Hepatocyte (in vitro differentiated cells): Measurements from ENCODE around the gene KLK8. TPM values are rescaled to one million over a fixed set of nuclear protein-coding genes. Genes with fewer than 3 reads are reported as not detected.

ENCODE experiments used
- DNase-seq: peaks from one replicate; pipeline ENCODE4 v3.0.0-alpha.2; 2016; ENCODE audit warnings: low spot score
- H2AFZ ChIP-seq: fragments of 200-600 bp; sonication (generic); 2 replicates; pipeline ENCODE4 v1.6.0; 2016; ENCODE audit warnings: antibody characterized with exemption, mild to moderate bottlenecking
- H3K27ac ChIP-seq: fragments of 200-600 bp; sonication (generic); 2 replicates; pipeline ENCODE4 v1.5.1; 2016; ENCODE audit warnings: mild to moderate bottlenecking
- H3K27me3 ChIP-seq: fragments of 200-600 bp; sonication (generic); 2 replicates; pipeline ENCODE4 v1.6.1; 2016
- H3K36me3 ChIP-seq: fragments of 200-600 bp; sonication (generic); replicated peaks from 2 replicates; pipeline ENCODE4 v1.5.1; 2016; ENCODE audit warnings: low read depth; ENCODE audit not compliant: insufficient read depth
- H3K4me1 ChIP-seq: fragments of 200-600 bp; sonication (generic); 2 replicates; pipeline ENCODE4 v1.5.1; 2016; ENCODE audit warnings: mild to moderate bottlenecking, moderate library complexity; ENCODE audit not compliant: insufficient read depth
- H3K4me2 ChIP-seq: fragments of 200-600 bp; sonication (generic); 2 replicates; pipeline ENCODE4 v1.6.0; 2016
- H3K4me3 ChIP-seq: fragments of 200-600 bp; sonication (generic); 2 replicates; pipeline ENCODE4 v1.5.1; 2016; ENCODE audit warnings: mild to moderate bottlenecking
- H3K79me2 ChIP-seq: fragments of 200-600 bp; sonication (generic); 2 replicates; pipeline ENCODE4 v1.6.0; 2017; ENCODE audit warnings: mild to moderate bottlenecking
- H3K9me2 ChIP-seq: fragments of 200-600 bp; sonication (generic); replicated peaks from 2 replicates; pipeline ENCODE4 v1.6.0; 2017; ENCODE audit warnings: mild to moderate bottlenecking; ENCODE audit not compliant: insufficient read depth
- H3K9me3 ChIP-seq: fragments of 200-600 bp; sonication (generic); 2 replicates; pipeline ENCODE4 v1.5.1; 2016; ENCODE audit warnings: low read depth, mild to moderate bottlenecking
- H4K20me1 ChIP-seq: fragments of 200-600 bp; sonication (generic); 2 replicates; pipeline ENCODE4 v1.6.0; 2016; ENCODE audit warnings: mild to moderate bottlenecking; ENCODE audit not compliant: insufficient read depth, poor library complexity, severe bottlenecking
- CTCF ChIP-seq: fragments of 200-600 bp; sonication (generic); IDR thresholded peaks from 2 replicates; pipeline ENCODE4 v1.5.1; 2016; ENCODE audit warnings: antibody characterized with exemption, mild to moderate bottlenecking; ENCODE audit not compliant: poor library complexity
- EZH2 ChIP-seq: fragments of 200-600 bp; sonication (generic); IDR thresholded peaks from 2 replicates; pipeline ENCODE4 v1.6.1; 2016; ENCODE audit warnings: antibody characterized with exemption, mild to moderate bottlenecking, borderline replicate concordance
- EZH2phosphoT487 ChIP-seq: fragments of 200-600 bp; sonication (generic); IDR thresholded peaks from one replicate; pipeline ENCODE4 v1.6.1; 2018; ENCODE audit warnings: antibody characterized with exemption, mild to moderate bottlenecking, low read depth, moderate library complexity; ENCODE audit not compliant: unreplicated experiment, severe bottlenecking
- WGBS: methylation state at CpG from one replicate; pipeline ENCODE4 v1.1.6; 2016; ENCODE audit warnings: low lambda C conversion rate; ENCODE audit errors: missing lambda C conversion rate; 5-methylcytosine and 5-hydroxymethylcytosine counted together
- polyA plus RNA-seq: library from polyadenylated mRNA; unstranded; fragments of >200 nt; fragmentation: Nextera tagmentation; extraction: Ambion mirVana; gene quantifications from 2 replicates; pipeline ENCODE4 v1.2.1, GENCODE V29; 2016
- total RNA-seq: library from RNA; depleted of rRNA; stranded (reverse); fragments of >200 nt; gene quantifications from 2 replicates; pipeline ENCODE4 v1.2.3, GENCODE V29; 2014

KLK8 gene
- total and polyA plus RNA-seq, 2 experiments from 2014 or later, result 0.87 to 5.4 TPM

DNA sequence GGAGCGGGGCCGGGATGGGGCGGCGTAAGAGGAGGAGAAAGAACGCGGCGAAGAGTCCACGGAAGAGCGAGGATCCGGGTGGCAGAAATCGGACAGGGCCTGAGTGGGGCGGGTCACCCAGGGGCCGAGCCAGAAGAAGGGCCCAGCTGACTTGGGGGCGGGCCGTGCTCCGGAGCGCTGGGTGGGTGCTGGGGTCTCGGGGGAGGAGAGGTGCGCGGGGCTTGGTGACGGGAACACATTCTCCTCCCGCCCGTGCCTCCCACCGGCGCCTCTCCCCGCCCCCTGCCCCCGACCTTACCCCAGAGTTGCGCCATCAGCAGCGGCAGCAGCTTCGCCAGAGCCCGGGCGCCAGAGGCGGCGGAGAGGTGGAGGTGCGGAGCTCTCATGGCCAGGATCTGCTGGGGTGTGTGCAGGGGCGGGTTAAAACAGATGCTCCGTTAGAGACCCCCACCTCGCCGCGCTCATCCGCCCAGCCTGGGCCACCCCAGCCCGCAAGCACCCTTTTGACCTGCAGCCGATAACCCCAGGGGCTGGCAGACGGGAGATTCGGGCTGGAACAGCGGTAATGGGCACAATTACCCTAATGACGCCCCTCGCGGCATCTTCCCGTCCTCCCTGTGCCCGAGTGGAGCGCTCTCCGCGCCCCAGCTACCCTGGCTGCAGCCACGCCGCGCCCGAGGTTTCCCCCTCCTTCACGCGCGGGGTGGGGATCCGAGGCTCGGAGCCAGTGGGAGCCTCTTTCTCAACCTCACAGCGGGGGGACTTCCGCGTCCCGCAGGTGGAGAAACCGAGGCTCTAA lies 17.5 kb upstream of the KLK8 start:
- Histone ChIP-seq H3K4me3 (no peak overlapping the region), H4K20me1 (no peaks in the 10 kb centered on the region), H3K36me3 (no peaks in the 10 kb centered on the region), H3K9me3 (no peaks in the 10 kb centered on the region), H2AFZ (no peak overlapping the region), H3K4me1 (peaks cover 8% of the 10 kb centered on the region), H3K9me2 (no peaks in the 10 kb centered on the region), H3K4me2 (peak overlapping the region; percentile 80), H3K27me3 (peaks cover 45% of the 10 kb centered on the region), H3K79me2 (no peaks in the 10 kb centered on the region), H3K27ac (no peak overlapping the region)
- peak; percentile 38 for DNase-seq
- 3% methylated on average over 18 of the region's 68 CpGs for WGBS
- no peak for TF ChIP-seq EZH2phosphoT487
- TF ChIP-seq EZH2, result peak; percentile 68
- no peak for TF ChIP-seq CTCF

GRCh38 chr19:51016798-51017683 lies 15.6 kb upstream of the KLK8 start:
- H3K79me2 ChIP-seq, result no peaks in the 10 kb centered on the region
- peaks cover 8% of the 10 kb centered on the region for H3K4me1 ChIP-seq
- H3K36me3 ChIP-seq, result no peaks in the 10 kb centered on the region
- H3K27me3 ChIP-seq, result peaks cover 52% of the 10 kb centered on the region
- no peaks in the 10 kb centered on the region for H3K9me3 ChIP-seq
- H3K9me2 ChIP-seq, result no peaks in the 10 kb centered on the region
- no peak overlapping the region for H3K27ac ChIP-seq
- peak overlapping the region; percentile 14 for H2AFZ ChIP-seq
- TF ChIP-seq EZH2, result peak; percentile 81
- peak; percentile 62 for TF ChIP-seq CTCF
- TF ChIP-seq EZH2phosphoT487, result no peak
- DNase-seq, result peak; percentile 69
- peak overlapping the region; percentile 23 for H3K4me3 ChIP-seq
- 2% methylated on average over 61 of the region's 68 CpGs for WGBS
- H3K4me2 ChIP-seq, result peak overlapping the region; percentile 84
- H4K20me1 ChIP-seq, result no peaks in the 10 kb centered on the region

DNA sequence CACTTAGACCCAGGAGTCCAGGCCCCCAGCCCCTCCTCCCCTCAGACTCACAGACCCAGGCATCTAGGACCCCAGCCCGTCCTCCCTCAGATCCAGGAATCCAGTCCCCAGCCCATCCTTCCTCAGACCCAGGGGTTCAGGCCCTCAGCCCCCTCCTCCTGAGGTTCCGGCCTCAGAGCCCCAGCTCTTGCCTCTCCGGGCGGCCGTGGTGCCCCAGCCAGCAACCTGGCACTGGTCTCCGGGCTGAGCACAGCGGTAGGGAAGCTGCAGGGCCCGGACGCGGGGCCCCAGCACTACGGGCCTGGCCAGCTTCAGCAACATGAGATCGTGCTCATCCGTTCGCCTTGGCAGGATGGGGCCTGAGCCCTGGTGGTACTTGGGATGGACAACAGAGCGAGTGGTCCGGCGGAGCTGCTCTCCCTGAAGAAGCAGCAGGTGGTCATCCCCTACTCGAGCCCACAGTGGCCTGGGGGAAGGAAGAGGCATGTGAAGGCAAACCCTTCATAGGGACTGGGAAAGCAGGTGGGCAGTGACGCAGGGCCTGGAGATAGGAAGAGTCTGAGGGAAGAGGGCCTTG lies 14.4 kb upstream of the KLK8 start:
- TF ChIP-seq EZH2, result no peak
- TF ChIP-seq EZH2phosphoT487, result no peak
- no peak for TF ChIP-seq CTCF
- H3K27me3 ChIP-seq, result peaks cover 53% of the 10 kb centered on the region
- no peaks in the 10 kb centered on the region for H4K20me1 ChIP-seq
- H3K9me3 ChIP-seq, result no peaks in the 10 kb centered on the region
- no peaks in the 10 kb centered on the region for H3K36me3 ChIP-seq
- H3K79me2 ChIP-seq, result no peaks in the 10 kb centered on the region
- no peak overlapping the region for H3K4me2 ChIP-seq
- DNase-seq, result no peak
- H3K4me3 ChIP-seq, result no peak overlapping the region
- H3K9me2 ChIP-seq, result no peaks in the 10 kb centered on the region
- H2AFZ ChIP-seq, result no peak overlapping the region
- WGBS, result 87% methylated on average over 18 of the region's 19 CpGs
- H3K27ac ChIP-seq, result no peak overlapping the region
- H3K4me1 ChIP-seq, result peaks cover 8% of the 10 kb centered on the region
